A673 (cell line): ENCODE measurements around the gene COG2. TPM values are rescaled to one million over a fixed set of nuclear protein-coding genes. Genes with fewer than 3 reads are reported as not detected.

Experiments
- BruUV-seq: library from RNA; stranded (reverse); fragments of 400-500 nt; replicated peaks from 2 replicates; lab custom pipeline; 2021; lab: Mats Ljungman, UMichigan
- CTCF ChIA-PET: fragments of 300-600 bp; sonication (Branson Sonifier 250); formaldehyde crosslinking; loops from one replicate; lab custom pipeline; 2022; ENCODE audit warnings: antibody characterized with exemption; lab: Charles Lee
- POLR2A ChIA-PET: fragments of 300-600 bp; sonication (Branson Sonifier 250); formaldehyde crosslinking; loops from one replicate; lab custom pipeline; 2022; ENCODE audit warnings: antibody characterized with exemption; ENCODE audit not compliant: low non-redundant PET; lab: Charles Lee
- DNase-seq: peaks from one replicate; pipeline ENCODE4 v3.0.0-alpha.2; 2015; ENCODE audit warnings: low spot score
- H3K27ac ChIP-seq: fragments of 200-600 bp; sonication (generic); 2 replicates; pipeline ENCODE4 v1.5.1; 2016; ENCODE audit warnings: mixed run types, low read depth, mild to moderate bottlenecking, mixed read lengths, antibody characterized with exemption, low read length; ENCODE audit not compliant: poor library complexity, severe bottlenecking
- H3K27me3 ChIP-seq: fragments of 200-600 bp; sonication (generic); replicated peaks from 2 replicates; pipeline ENCODE4 v1.6.1; 2017; ENCODE audit warnings: mixed run types, low read depth, mild to moderate bottlenecking, mixed read lengths, antibody characterized with exemption, low read length; ENCODE audit not compliant: insufficient read depth, poor library complexity
- H3K36me3 ChIP-seq: fragments of 200-600 bp; sonication (generic); 2 replicates; pipeline ENCODE4 v1.6.1; 2016; ENCODE audit warnings: mixed run types, mild to moderate bottlenecking, mixed read lengths, antibody characterized with exemption, low read length; ENCODE audit not compliant: insufficient read depth, poor library complexity, severe bottlenecking
- H3K4me1 ChIP-seq: fragments of 200-600 bp; sonication (generic); 2 replicates; pipeline ENCODE4 v1.6.1; 2017; ENCODE audit warnings: mixed run types, mild to moderate bottlenecking, mixed read lengths, antibody characterized with exemption, low read length; ENCODE audit not compliant: insufficient read depth, poor library complexity, severe bottlenecking
- H3K4me3 ChIP-seq: fragments of 200-600 bp; sonication (generic); 2 replicates; pipeline ENCODE4 v1.5.1; 2016; ENCODE audit warnings: low read depth, mixed run types, mild to moderate bottlenecking, mixed read lengths, low read length; ENCODE audit not compliant: poor library complexity, severe bottlenecking
- H3K9me3 ChIP-seq: fragments of 200-600 bp; sonication (generic); 2 replicates; pipeline ENCODE4 v1.6.1; 2016; ENCODE audit warnings: mixed run types, low read depth, mild to moderate bottlenecking, mixed read lengths, antibody characterized with exemption, low read length; ENCODE audit not compliant: poor library complexity, severe bottlenecking
- EZH2 ChIP-seq: fragments of 200-600 bp; sonication (generic); IDR thresholded peaks from 2 replicates; pipeline ENCODE4 v1.6.1; 2017; ENCODE audit warnings: borderline replicate concordance, low read depth, mild to moderate bottlenecking, mixed read lengths, antibody characterized with exemption, low read length; ENCODE audit not compliant: poor library complexity, severe bottlenecking
- intact Hi-C: fragments of 100-400 bp; cut with micrococcal nuclease; formaldehyde crosslinking; loops from one replicate; pipeline ENCODE4 v1.10.0; 2022; ENCODE audit not compliant: unreplicated experiment
- total RNA-seq: library from RNA; stranded (reverse); gene quantifications from 2 replicates; pipeline ENCODE4 v1.2.3, GENCODE V29; 2021
- TF ChIP-seq, protein P1 (sequence below): fragments of 300-800, 200-600 bp; sonication (generic); conservative IDR thresholded peaks from 2 replicates; pipeline ENCODE4 v1.5.1; 2017; ENCODE audit warnings: low read depth, mild to moderate bottlenecking, antibody characterized with exemption, low read length, moderate library complexity, mixed read lengths

COG2 gene
- total RNA-seq, 1 experiment from 2014 or later = 20.3 TPM

DNA sequence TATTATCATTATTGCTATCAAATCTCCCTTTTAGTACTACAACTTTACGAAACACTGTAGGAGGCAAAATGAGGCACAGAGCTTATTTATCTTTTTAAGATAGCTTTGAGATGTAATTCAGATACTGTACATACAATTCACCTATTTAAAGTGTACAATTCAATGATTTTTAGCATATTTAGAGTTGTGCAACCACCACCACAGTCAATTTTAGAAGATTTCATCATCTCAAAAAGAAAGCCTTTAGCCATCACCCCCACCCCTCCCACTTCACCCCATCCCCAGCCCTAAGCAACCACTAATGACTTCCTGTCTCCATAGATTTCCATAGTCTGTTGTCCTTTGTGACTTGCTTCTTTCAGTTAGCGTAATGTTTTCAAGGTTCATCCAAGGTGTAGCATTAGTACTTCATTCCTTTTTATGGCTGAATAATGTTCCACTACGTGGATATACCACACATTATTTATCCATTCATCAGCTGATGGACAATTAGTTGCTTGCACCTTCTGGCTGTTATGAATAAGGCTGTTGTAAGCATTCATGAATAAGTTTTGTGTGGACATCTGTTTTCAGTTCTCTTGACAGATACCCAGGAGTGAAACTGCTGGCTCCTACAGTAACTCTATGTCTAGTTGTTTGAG lies 95.5 kb downstream of the COG2 start:
- ChIA-PET CTCF (no interaction called here), POLR2A (no interaction called here)
- Histone ChIP-seq H3K4me3 (no peak overlapping the region), H3K27ac (no peak overlapping the region), H3K36me3 (no peaks in the 10 kb centered on the region), H3K27me3 (no peaks in the 10 kb centered on the region), H3K9me3 (no peaks in the 10 kb centered on the region), H3K4me1 (no peaks in the 10 kb centered on the region)
- intact Hi-C loops = no loop called here
- BruUV-seq = no TSS peak
- DNase-seq = no peak
- TF ChIP-seq EZH2 = no peak
- TF ChIP-seq, protein P1, sequence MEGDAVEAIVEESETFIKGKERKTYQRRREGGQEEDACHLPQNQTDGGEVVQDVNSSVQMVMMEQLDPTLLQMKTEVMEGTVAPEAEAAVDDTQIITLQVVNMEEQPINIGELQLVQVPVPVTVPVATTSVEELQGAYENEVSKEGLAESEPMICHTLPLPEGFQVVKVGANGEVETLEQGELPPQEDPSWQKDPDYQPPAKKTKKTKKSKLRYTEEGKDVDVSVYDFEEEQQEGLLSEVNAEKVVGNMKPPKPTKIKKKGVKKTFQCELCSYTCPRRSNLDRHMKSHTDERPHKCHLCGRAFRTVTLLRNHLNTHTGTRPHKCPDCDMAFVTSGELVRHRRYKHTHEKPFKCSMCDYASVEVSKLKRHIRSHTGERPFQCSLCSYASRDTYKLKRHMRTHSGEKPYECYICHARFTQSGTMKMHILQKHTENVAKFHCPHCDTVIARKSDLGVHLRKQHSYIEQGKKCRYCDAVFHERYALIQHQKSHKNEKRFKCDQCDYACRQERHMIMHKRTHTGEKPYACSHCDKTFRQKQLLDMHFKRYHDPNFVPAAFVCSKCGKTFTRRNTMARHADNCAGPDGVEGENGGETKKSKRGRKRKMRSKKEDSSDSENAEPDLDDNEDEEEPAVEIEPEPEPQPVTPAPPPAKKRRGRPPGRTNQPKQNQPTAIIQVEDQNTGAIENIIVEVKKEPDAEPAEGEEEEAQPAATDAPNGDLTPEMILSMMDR = no peak

DNA sequence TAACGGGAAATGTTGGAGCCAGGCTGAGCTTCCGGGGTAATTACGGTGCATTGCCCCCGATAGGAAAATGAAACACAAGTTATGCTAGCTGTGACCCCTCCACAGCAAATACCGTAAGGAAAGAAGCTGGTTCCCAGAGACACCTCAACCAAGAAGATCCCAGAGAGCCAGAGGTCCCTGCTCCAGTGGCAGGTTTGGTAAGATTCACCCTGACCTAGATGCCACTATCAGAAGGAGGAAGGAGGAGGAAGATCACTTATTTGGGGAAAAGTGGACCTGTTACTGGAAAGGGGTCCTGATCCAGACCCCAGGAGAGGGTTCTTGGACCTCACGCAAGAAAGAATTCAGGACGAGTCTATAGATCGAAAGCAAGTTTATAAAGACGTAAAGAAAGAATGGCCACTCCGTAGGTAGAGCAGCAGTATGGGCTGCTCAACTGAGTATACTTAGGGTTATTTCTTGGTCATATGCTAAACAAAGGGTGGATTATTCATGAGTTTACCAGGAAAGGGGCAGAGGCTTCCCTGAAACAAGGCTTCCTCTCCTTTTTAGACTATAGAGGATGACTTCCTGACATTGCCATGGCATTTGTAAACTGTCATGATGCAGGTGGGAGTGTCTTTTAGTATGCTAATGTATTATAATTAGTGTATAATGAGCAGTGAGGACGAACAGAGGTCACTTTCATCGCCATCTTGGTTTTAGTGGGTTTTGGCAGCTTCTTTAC lies 97.4 kb downstream of the COG2 start:
- intact Hi-C loops = no loop called here
- H3K4me1 ChIP-seq = no peaks in the 10 kb centered on the region
- H3K9me3 ChIP-seq = no peaks in the 10 kb centered on the region
- no peaks in the 10 kb centered on the region for H3K27me3 ChIP-seq
- DNase-seq = no peak
- POLR2A ChIA-PET = no interaction called here
- CTCF ChIA-PET = no interaction called here
- TF ChIP-seq EZH2 = no peak
- TF ChIP-seq, protein P1 = no peak
- H3K36me3 ChIP-seq = no peaks in the 10 kb centered on the region
- BruUV-seq = no TSS peak
- H3K4me3 ChIP-seq = no peak overlapping the region
- H3K27ac ChIP-seq = no peak overlapping the region

Other genes starting within 250 kb of the COG2 start
- gene PGBD5, start 216.1 kb upstream of the COG2 start, total RNA-seq = 0.22 and 0.52 TPM in 2 replicates
- gene AGT, start 71.6 kb downstream of the COG2 start, total RNA-seq = 0.13 TPM in 1 of 2 replicates, not detected in the other
- gene CAPN9, start 104.9 kb downstream of the COG2 start, total RNA-seq = not detected in 2 replicates
- 39.4 and 42.4 TPM in 2 replicates for gene C1orf198, start 226.0 kb downstream of the COG2 start, total RNA-seq